Neural cell (in vitro differentiated cells): ENCODE data around the gene OR4K14. TPM values are rescaled to one million over a fixed set of nuclear protein-coding genes. Genes with fewer than 3 reads are reported as not detected.

ENCODE experiments used
- H2AFZ ChIP-seq: fragments of 200-600, 300-800 bp; sonication (generic), shearing (Covaris generic); 2 replicates; pipeline ENCODE4 v1.6.0; 2014; ENCODE audit warnings: low read depth, mild to moderate bottlenecking, antibody characterized with exemption, low read length, moderate library complexity
- H3F3A ChIP-seq: fragments of 200-600 bp; shearing (Covaris generic); 2 replicates; pipeline ENCODE4 v1.6.1; 2016; ENCODE audit warnings: mild to moderate bottlenecking, moderate library complexity, mixed read lengths, antibody characterized with exemption, low read length; ENCODE audit not compliant: insufficient read depth, poor library complexity, severe bottlenecking
- H3K27ac ChIP-seq: fragments of 200-600, 300-800 bp; sonication (generic), shearing (Covaris generic); 2 replicates; pipeline ENCODE4 v1.5.1; 2014; ENCODE audit warnings: mild to moderate bottlenecking, low read length, moderate library complexity
- H3K27me3 ChIP-seq: fragments of 300-800, 200-600 bp; sonication (generic), shearing (Covaris generic); 2 replicates; pipeline ENCODE4 v1.6.0; 2014; ENCODE audit warnings: mild to moderate bottlenecking, low read depth, low read length, moderate library complexity; ENCODE audit not compliant: insufficient read depth
- H3K36me3 ChIP-seq: fragments of 300-800, 200-600 bp; sonication (generic), shearing (Covaris generic); 2 replicates; pipeline ENCODE4 v1.5.1; 2014; ENCODE audit warnings: mild to moderate bottlenecking, antibody characterized with exemption, low read length, moderate library complexity; ENCODE audit not compliant: insufficient read depth
- H3K4me2 ChIP-seq: fragments of 300-800, 200-600 bp; sonication (generic), shearing (Covaris generic); 2 replicates; pipeline ENCODE4 v1.6.0; 2014; ENCODE audit warnings: mild to moderate bottlenecking, low read length
- H3K4me3 ChIP-seq: fragments of 300-800, 200-600 bp; sonication (generic), shearing (Covaris generic); 2 replicates; pipeline ENCODE4 v1.5.1; 2014; ENCODE audit warnings: mild to moderate bottlenecking, low read length, moderate library complexity
- H3K79me2 ChIP-seq: fragments of 200-600 bp; shearing (Covaris generic); replicated peaks from 2 replicates; pipeline ENCODE4 v1.6.0; 2014; ENCODE audit warnings: mild to moderate bottlenecking, low read length, moderate library complexity; ENCODE audit not compliant: insufficient read depth
- H3K9ac ChIP-seq: fragments of 300-800, 200-600 bp; sonication (generic), shearing (Covaris generic); 2 replicates; pipeline ENCODE4 v1.6.1; 2016; ENCODE audit warnings: mild to moderate bottlenecking, low read length, mixed read lengths
- H3K9me2 ChIP-seq: fragments of 200-600 bp; shearing (Covaris generic); 2 replicates; pipeline ENCODE4 v1.6.1; 2016; ENCODE audit warnings: mild to moderate bottlenecking, low read length, mixed read lengths; ENCODE audit not compliant: insufficient read depth
- H3K9me3 ChIP-seq: fragments of 200-600, 300-800 bp; sonication (generic), shearing (Covaris generic); 2 replicates; pipeline ENCODE4 v1.6.1; 2016; ENCODE audit warnings: mild to moderate bottlenecking, mixed run types, low read length, moderate library complexity, mixed read lengths
- H4K20me1 ChIP-seq: fragments of 200-600 bp; shearing (Covaris generic); 2 replicates; pipeline ENCODE4 v1.6.1; 2016; ENCODE audit warnings: mild to moderate bottlenecking, mixed run types; ENCODE audit not compliant: insufficient read depth
- CTCF ChIP-seq: fragments of 450-650 bp; IDR thresholded peaks from 2 replicates; pipeline ENCODE4 v1.5.1; 2014; ENCODE audit warnings: antibody characterized with exemption, mild to moderate bottlenecking, moderate library complexity; ENCODE audit not compliant: poor library complexity, severe bottlenecking
- EP300 ChIP-seq: fragments of 450-650 bp; conservative IDR thresholded peaks from 2 replicates; pipeline ENCODE4 v1.6.1; 2014; ENCODE audit warnings: antibody characterized with exemption, mild to moderate bottlenecking, moderate library complexity; ENCODE audit not compliant: poor library complexity, severe bottlenecking
- EZH2 ChIP-seq: fragments of 200-600, 300-800 bp; shearing (Covaris generic), sonication (generic); IDR thresholded peaks from 2 replicates; pipeline ENCODE4 v1.6.1; 2014; ENCODE audit warnings: antibody characterized with exemption, low read length, borderline replicate concordance, mild to moderate bottlenecking; ENCODE audit not compliant: insufficient read depth, poor library complexity, severe bottlenecking
- MXI1 ChIP-seq: fragments of 450-650 bp; conservative IDR thresholded peaks from 2 replicates; pipeline ENCODE4 v1.6.1; 2014; ENCODE audit warnings: antibody characterized with exemption, mild to moderate bottlenecking; ENCODE audit not compliant: poor library complexity, severe bottlenecking
- POLR2AphosphoS5 ChIP-seq: IDR thresholded peaks from 2 replicates; pipeline ENCODE4 v1.6.1; 2012
- RAD21 ChIP-seq: fragments of 450-650 bp; conservative IDR thresholded peaks from 2 replicates; pipeline ENCODE4 v1.6.1; 2014; ENCODE audit warnings: antibody characterized with exemption, mild to moderate bottlenecking, moderate library complexity
- REST ChIP-seq: IDR thresholded peaks from 2 replicates; pipeline ENCODE4 v1.6.1; 2012; ENCODE audit warnings: borderline replicate concordance
- SMC3 ChIP-seq: fragments of 450-650 bp; conservative IDR thresholded peaks from 2 replicates; pipeline ENCODE4 v1.6.1; 2014; ENCODE audit warnings: antibody characterized with exemption, mild to moderate bottlenecking, moderate library complexity; ENCODE audit not compliant: poor library complexity
- TAF1 ChIP-seq: IDR thresholded peaks from 2 replicates; pipeline ENCODE4 v1.6.1; 2012; ENCODE audit warnings: low read depth
- polyA plus RNA-seq: library from polyadenylated mRNA; depleted of rRNA; stranded (reverse); fragments of >200 nt; gene quantifications from 2 replicates; pipeline ENCODE4 v1.2.3, GENCODE V29; 2014

The OR4K14 gene
- polyA plus RNA-seq, 1 donor from 2014 or later = not detected

- Histone ChIP-seq H3K9ac (no peak within 1 kb of the TSS), H3K4me2 (no peak within 1 kb of the TSS), H3K9me2 (no peaks in the 10 kb centered on the region), H4K20me1 (no peaks in the 10 kb centered on the region), H3K27ac (no peak within 1 kb of the TSS), H3K4me3 (no peak within 1 kb of the TSS), H3K27me3 (no peaks in the 10 kb centered on the region), H3F3A (no peaks in the 10 kb centered on the region), H3K79me2 (no peaks in the 10 kb centered on the region), H3K36me3 (no peaks in the 10 kb centered on the region), H2AFZ (no peak within 1 kb of the TSS), H3K9me3 (peaks cover 6% of the 10 kb centered on the region)
- TF ChIP-seq RAD21 = no peak
- TF ChIP-seq SMC3 = no peak
- TF ChIP-seq EP300 = no peak
- TF ChIP-seq TAF1 = no peak
- TF ChIP-seq POLR2AphosphoS5 = no peak
- TF ChIP-seq CTCF = no peak
- no peak for TF ChIP-seq MXI1
- TF ChIP-seq REST = no peak
- no peak for TF ChIP-seq EZH2
Measured at GRCh38 chr14:20035938-20036337, 16.8 kb upstream of the OR4K14 start, which contains the start of gene OR4K13. TSS of gene OR4K13 (minus strand) at chr14:20036038. CDS start at chr14:20034758, 1,280 bp downstream.

- H3K27me3 ChIP-seq = no peaks in the 10 kb centered on the region
- H3K9me2 ChIP-seq = no peaks in the 10 kb centered on the region
- no peak for TF ChIP-seq EZH2
- TF ChIP-seq TAF1 = no peak
- no peak for TF ChIP-seq RAD21
- no peak for TF ChIP-seq SMC3
- no peak for TF ChIP-seq REST
- TF ChIP-seq MXI1 = no peak
- TF ChIP-seq EP300 = no peak
- no peak for TF ChIP-seq CTCF
- TF ChIP-seq POLR2AphosphoS5 = no peak
- no peak overlapping the region for H3K4me2 ChIP-seq
- H2AFZ ChIP-seq = no peak overlapping the region
- no peaks in the 10 kb centered on the region for H4K20me1 ChIP-seq
- no peak overlapping the region for H3K27ac ChIP-seq
- H3K79me2 ChIP-seq = no peaks in the 10 kb centered on the region
- H3K9me3 ChIP-seq = peaks cover 6% of the 10 kb centered on the region
- H3K4me3 ChIP-seq = no peak overlapping the region
- H3K9ac ChIP-seq = no peak overlapping the region
- H3K36me3 ChIP-seq = no peaks in the 10 kb centered on the region
- H3F3A ChIP-seq = no peaks in the 10 kb centered on the region
Measured at GRCh38 chr14:20035449-20035848, 16.3 kb upstream of the OR4K14 start.
